Trophoblast cell (in vitro differentiated cells and primary cell): ENCODE results near the gene CSPG4.

Source experiments
- DNase-seq, 2 donors: peaks; one replicate each; pipeline ENCODE4 v3.0.0-alpha.2; 2016
- H2AFZ ChIP-seq: 2 replicates; pipeline ENCODE4 v1.6.1; 2013; ENCODE audit warnings: low read length, moderate library complexity, mild to moderate bottlenecking; ENCODE audit not compliant: insufficient read depth, poor library complexity
- H2AK5ac ChIP-seq: 2 replicates; pipeline ENCODE4 v1.6.1; 2013; ENCODE audit warnings: mild to moderate bottlenecking, low read length
- H2BK120ac ChIP-seq: 2 replicates; pipeline ENCODE4 v1.6.1; 2013; ENCODE audit warnings: low read length, mild to moderate bottlenecking, moderate library complexity; ENCODE audit not compliant: insufficient read depth, poor library complexity
- H2BK12ac ChIP-seq: 2 replicates; pipeline ENCODE4 v1.6.1; 2013; ENCODE audit warnings: mild to moderate bottlenecking, low read length, moderate library complexity
- H2BK5ac ChIP-seq: 2 replicates; pipeline ENCODE4 v1.6.1; 2013; ENCODE audit warnings: low read length, low read depth, moderate library complexity, mild to moderate bottlenecking; ENCODE audit not compliant: poor library complexity
- H3K14ac ChIP-seq: 2 replicates; pipeline ENCODE4 v1.6.1; 2013; ENCODE audit warnings: mild to moderate bottlenecking, low read length
- H3K18ac ChIP-seq: 2 replicates; pipeline ENCODE4 v1.6.1; 2013; ENCODE audit warnings: mild to moderate bottlenecking, low read length
- H3K23ac ChIP-seq: 2 replicates; pipeline ENCODE4 v1.6.1; 2013; ENCODE audit warnings: low read length
- H3K27ac ChIP-seq: 2 replicates; pipeline ENCODE4 v1.5.1; 2013; ENCODE audit warnings: low read depth, mild to moderate bottlenecking, inconsistent platforms, low read length, moderate library complexity
- H3K27me3 ChIP-seq: 2 replicates; pipeline ENCODE4 v1.6.1; 2013; ENCODE audit warnings: inconsistent platforms, mild to moderate bottlenecking, low read length, moderate library complexity; ENCODE audit not compliant: insufficient read depth
- H3K36me3 ChIP-seq, 2 experiments: 1 replicate in 1 of 2; 2 replicates in 1 of 2; pipeline ENCODE4 v1.6.1; 2013; ENCODE audit warnings: low read length in 2 of 2, mild to moderate bottlenecking in 2 of 2, moderate library complexity in 1 of 2; ENCODE audit not compliant: insufficient read depth in 2 of 2, control insufficient read depth in 1 of 2
- H3K4ac ChIP-seq: 2 replicates; pipeline ENCODE4 v1.6.1; 2013; ENCODE audit warnings: low read depth, mild to moderate bottlenecking, low read length, moderate library complexity
- H3K4me1 ChIP-seq, 2 experiments: 1 replicate in 1 of 2; 2 replicates in 1 of 2; pipeline ENCODE4 v1.6.1; 2013; ENCODE audit warnings: low read length in 2 of 2, mild to moderate bottlenecking in 2 of 2, moderate library complexity in 1 of 2; ENCODE audit not compliant: insufficient read depth in 2 of 2, control insufficient read depth in 1 of 2
- H3K4me2 ChIP-seq: 2 replicates; pipeline ENCODE4 v1.6.1; 2013; ENCODE audit warnings: inconsistent platforms, mild to moderate bottlenecking, low read length, moderate library complexity
- H3K4me3 ChIP-seq: 2 replicates; pipeline ENCODE4 v1.5.1; 2013; ENCODE audit warnings: mild to moderate bottlenecking, low read depth, low read length, inconsistent platforms
- H3K79me1 ChIP-seq: one replicate; pipeline ENCODE4 v1.6.1; 2013; ENCODE audit warnings: low read length
- H3K79me2 ChIP-seq: 2 replicates; pipeline ENCODE4 v1.6.1; 2013; ENCODE audit warnings: low read length, mild to moderate bottlenecking; ENCODE audit not compliant: control insufficient read depth, insufficient read depth, poor library complexity
- H3K9ac ChIP-seq: 2 replicates; pipeline ENCODE4 v1.6.1; 2013; ENCODE audit warnings: mild to moderate bottlenecking, low read length
- H3K9me3 ChIP-seq: 2 replicates; pipeline ENCODE4 v1.6.1; 2013; ENCODE audit warnings: low read depth, mild to moderate bottlenecking, control low read depth, inconsistent platforms, low read length; ENCODE audit not compliant: insufficient read depth
- H4K12ac ChIP-seq: 2 replicates; pipeline ENCODE4 v1.6.1; 2013; ENCODE audit warnings: low read depth, mild to moderate bottlenecking, low read length, moderate library complexity
- H4K8ac ChIP-seq: 2 replicates; pipeline ENCODE4 v1.6.1; 2013; ENCODE audit warnings: low read depth, mild to moderate bottlenecking, low read length, moderate library complexity
- H4K91ac ChIP-seq: one replicate; pipeline ENCODE4 v1.6.1; 2013; ENCODE audit warnings: low read depth, mild to moderate bottlenecking, low read length, moderate library complexity
- WGBS: extraction: QIAGEN DNeasy Blood & Tissue Kit; methylation state at CpG from one replicate; pipeline ENCODE4 v1.1.7; 2013; ENCODE audit warnings: missing lambda C conversion rate; ENCODE audit not compliant: insufficient read length, insufficient coverage; ENCODE audit errors: extremely low coverage; 5-methylcytosine and 5-hydroxymethylcytosine counted together

The CSPG4 gene

GRCh38 chr15:75721923-75722870 is 9.5 kb upstream of the CSPG4 start:
- Histone ChIP-seq H3K79me2 (no peaks in the 10 kb centered on the region), H2BK5ac (no peak overlapping the region), H3K4me1 (peaks cover 8 to 17% of the 10 kb centered on the region in 2 experiments), H4K8ac (no peak overlapping the region), H3K4me2 (no peak overlapping the region), H3K4ac (no peak overlapping the region), H3K4me3 (peak overlapping the region; percentile 18), H2AFZ (no peak overlapping the region), H3K18ac (no peak overlapping the region), H2BK12ac (peak overlapping the region; percentile 3), H4K91ac (no peak overlapping the region), H3K9me3 (no peaks in the 10 kb centered on the region), H3K23ac (no peak overlapping the region), H4K12ac (no peak overlapping the region), H3K27ac (no peak overlapping the region), H3K36me3 (no peaks in the 10 kb centered on the region), H3K79me1 (peaks cover 7% of the 10 kb centered on the region), H2AK5ac (peak overlapping the region; percentile 69), H3K9ac (no peak overlapping the region), H2BK120ac (no peak overlapping the region), H3K14ac (no peak overlapping the region), H3K27me3 (no peaks in the 10 kb centered on the region)
- no peak for DNase-seq
- WGBS: no CpG with 5 or more reads among the region's 14 CpGs

DNA sequence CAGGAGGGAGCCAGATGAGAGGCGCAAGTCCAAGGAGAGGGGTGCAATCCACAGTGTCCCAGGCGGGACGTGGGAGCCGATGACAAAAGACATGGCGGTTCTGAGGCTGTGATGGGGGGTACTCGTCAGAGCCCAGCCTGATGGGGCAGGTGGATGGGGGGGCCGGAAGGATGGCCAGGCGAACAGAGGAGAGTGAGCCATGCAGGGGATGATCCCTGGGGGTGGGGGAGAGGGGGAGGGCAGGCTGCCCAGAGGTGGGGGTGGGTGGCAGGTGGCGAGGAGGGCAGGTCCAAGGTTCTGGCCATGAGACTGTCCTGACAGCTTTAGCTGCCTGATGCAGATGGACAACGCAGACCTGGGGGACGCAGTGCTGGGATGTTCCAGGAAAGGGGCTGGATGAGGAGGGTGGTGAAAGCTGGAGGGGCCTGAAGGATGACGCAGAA is 8.9 kb upstream of the CSPG4 start:
- Histone ChIP-seq H3K9ac (no peak overlapping the region), H2AK5ac (no peak overlapping the region), H2AFZ (no peak overlapping the region), H2BK12ac (no peak overlapping the region), H3K18ac (no peak overlapping the region), H4K12ac (no peak overlapping the region), H2BK5ac (no peak overlapping the region), H3K4me2 (no peak overlapping the region), H3K79me1 (peaks cover 7% of the 10 kb centered on the region), H3K14ac (no peak overlapping the region), H4K8ac (no peak overlapping the region), H3K23ac (no peak overlapping the region), H3K4me1 (peaks cover 6 to 14% of the 10 kb centered on the region in 2 experiments), H3K4me3 (no peak overlapping the region), H3K9me3 (no peaks in the 10 kb centered on the region), H3K27ac (no peak overlapping the region), H2BK120ac (no peak overlapping the region), H3K27me3 (no peaks in the 10 kb centered on the region), H3K4ac (no peak overlapping the region), H3K79me2 (no peaks in the 10 kb centered on the region), H4K91ac (no peak overlapping the region), H3K36me3 (no peaks in the 10 kb centered on the region)
- DNase-seq: no peak
- WGBS: no CpG with 5 or more reads among the region's 12 CpGs

DNA sequence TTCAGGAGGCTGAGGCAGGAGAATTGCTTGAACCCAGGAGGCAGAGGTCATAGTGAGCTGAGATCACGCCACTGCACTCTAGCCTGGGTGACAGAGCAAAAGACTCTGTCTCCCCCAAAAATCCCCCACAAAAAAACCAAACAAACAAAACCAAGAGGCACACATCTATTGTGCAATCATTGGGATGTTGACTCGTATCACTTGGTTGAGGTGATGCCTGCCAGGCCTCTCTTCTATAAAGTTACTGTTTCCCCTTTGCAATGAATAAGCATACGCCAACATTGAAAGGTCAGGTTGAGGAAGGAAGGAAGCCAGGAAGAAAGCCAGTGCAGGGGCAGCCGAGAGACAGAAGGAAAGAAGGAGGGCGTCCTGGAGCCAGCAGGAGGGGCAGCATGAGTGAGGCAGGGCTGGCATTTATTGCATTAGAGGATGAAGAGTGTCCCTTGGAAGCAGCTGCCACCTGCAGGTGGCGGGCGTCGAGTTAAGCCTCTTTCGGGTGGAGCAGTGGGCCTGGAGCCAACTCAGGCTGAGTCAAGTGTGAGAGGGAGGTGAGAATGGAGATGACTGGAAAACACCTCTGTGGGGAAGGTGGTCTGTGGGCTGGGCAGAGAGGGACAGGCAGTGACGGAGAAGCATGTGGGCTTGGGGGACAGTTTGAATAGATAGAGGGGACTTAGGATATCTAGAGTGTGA is 8.3 kb upstream of the CSPG4 start:
- no peaks in the 10 kb centered on the region for H3K27me3 ChIP-seq
- no peaks in the 10 kb centered on the region for H3K9me3 ChIP-seq
- no peak overlapping the region for H4K91ac ChIP-seq
- H3K4me1 ChIP-seq: peaks cover 6 to 14% of the 10 kb centered on the region in 2 experiments
- no peaks in the 10 kb centered on the region for H3K79me2 ChIP-seq
- no peak overlapping the region for H4K12ac ChIP-seq
- H3K14ac ChIP-seq: no peak overlapping the region
- no peaks in the 10 kb centered on the region for H3K36me3 ChIP-seq
- H2BK12ac ChIP-seq: no peak overlapping the region
- H4K8ac ChIP-seq: no peak overlapping the region
- H2AFZ ChIP-seq: no peak overlapping the region
- H3K4ac ChIP-seq: no peak overlapping the region
- H2BK5ac ChIP-seq: no peak overlapping the region
- no peak overlapping the region for H3K4me3 ChIP-seq
- no peak overlapping the region for H3K18ac ChIP-seq
- no peak overlapping the region for H3K9ac ChIP-seq
- peaks cover 7% of the 10 kb centered on the region for H3K79me1 ChIP-seq
- no peak overlapping the region for H3K23ac ChIP-seq
- no peak overlapping the region for H3K4me2 ChIP-seq
- no peak overlapping the region for H3K27ac ChIP-seq
- WGBS: no CpG with 5 or more reads among the region's 10 CpGs
- peak in 1 of 2 donors; percentile 29 for DNase-seq
- H2AK5ac ChIP-seq: no peak overlapping the region
- H2BK120ac ChIP-seq: no peak overlapping the region

DNA sequence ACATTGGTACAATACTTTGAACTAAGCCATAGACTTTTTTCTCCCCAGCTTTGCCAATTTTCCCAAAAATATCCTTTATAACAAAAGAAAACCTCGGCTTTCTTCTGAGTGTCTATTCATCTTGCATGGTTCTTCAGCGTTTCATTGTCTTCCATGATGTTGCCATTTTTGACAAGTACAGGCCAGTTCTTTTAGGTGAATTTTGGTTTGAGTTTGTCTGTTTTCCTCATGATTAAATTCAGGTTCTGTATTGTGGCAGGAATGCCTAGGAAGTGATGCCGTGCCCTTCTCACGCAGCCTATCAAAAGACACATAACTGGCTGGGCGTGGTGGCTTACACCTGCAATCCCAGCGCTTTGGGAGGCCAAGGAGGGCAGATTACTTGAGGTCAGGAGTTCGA is 7.6 kb upstream of the CSPG4 start:
- H3K18ac ChIP-seq: no peak overlapping the region
- H3K36me3 ChIP-seq: no peaks in the 10 kb centered on the region
- no peaks in the 10 kb centered on the region for H3K9me3 ChIP-seq
- H3K23ac ChIP-seq: no peak overlapping the region
- H2AFZ ChIP-seq: no peak overlapping the region
- no peak overlapping the region for H4K12ac ChIP-seq
- no peak overlapping the region for H3K27ac ChIP-seq
- DNase-seq: no peak
- no peak overlapping the region for H3K9ac ChIP-seq
- no peak overlapping the region for H3K4ac ChIP-seq
- H3K27me3 ChIP-seq: no peaks in the 10 kb centered on the region
- peaks cover 6 to 14% of the 10 kb centered on the region in 2 experiments for H3K4me1 ChIP-seq
- H3K79me1 ChIP-seq: peaks cover 7% of the 10 kb centered on the region
- no peak overlapping the region for H2AK5ac ChIP-seq
- WGBS: no CpG with 5 or more reads among the region's 7 CpGs
- H4K91ac ChIP-seq: no peak overlapping the region
- no peak overlapping the region for H4K8ac ChIP-seq
- no peak overlapping the region for H3K4me2 ChIP-seq
- no peak overlapping the region for H2BK12ac ChIP-seq
- no peak overlapping the region for H2BK120ac ChIP-seq
- no peak overlapping the region for H2BK5ac ChIP-seq
- H3K79me2 ChIP-seq: no peaks in the 10 kb centered on the region
- H3K14ac ChIP-seq: no peak overlapping the region
- no peak overlapping the region for H3K4me3 ChIP-seq
